Middle frontal gyrus (tissue), 1 donor: Measurements from ENCODE around the gene TEC.
"Not testable (repeated sequence)": the region's sequence is repeated elsewhere in the genome, so short reads cannot be mapped to it uniquely, and the experiment has no call there.

Source experiments
- DNase-seq: peaks from one replicate; pipeline ENCODE4 v3.0.0-alpha.2; 2015; ENCODE audit warnings: low spot score; ENCODE audit errors: extremely low spot score

The TEC gene

GRCh38 chr4:48268956-48269860, at the start of gene TEC:
TSS of gene TEC (minus strand) at chr4:48269838. CDS start at chr4:48228614, 41,224 bp downstream.
- no peak for DNase-seq

DNA sequence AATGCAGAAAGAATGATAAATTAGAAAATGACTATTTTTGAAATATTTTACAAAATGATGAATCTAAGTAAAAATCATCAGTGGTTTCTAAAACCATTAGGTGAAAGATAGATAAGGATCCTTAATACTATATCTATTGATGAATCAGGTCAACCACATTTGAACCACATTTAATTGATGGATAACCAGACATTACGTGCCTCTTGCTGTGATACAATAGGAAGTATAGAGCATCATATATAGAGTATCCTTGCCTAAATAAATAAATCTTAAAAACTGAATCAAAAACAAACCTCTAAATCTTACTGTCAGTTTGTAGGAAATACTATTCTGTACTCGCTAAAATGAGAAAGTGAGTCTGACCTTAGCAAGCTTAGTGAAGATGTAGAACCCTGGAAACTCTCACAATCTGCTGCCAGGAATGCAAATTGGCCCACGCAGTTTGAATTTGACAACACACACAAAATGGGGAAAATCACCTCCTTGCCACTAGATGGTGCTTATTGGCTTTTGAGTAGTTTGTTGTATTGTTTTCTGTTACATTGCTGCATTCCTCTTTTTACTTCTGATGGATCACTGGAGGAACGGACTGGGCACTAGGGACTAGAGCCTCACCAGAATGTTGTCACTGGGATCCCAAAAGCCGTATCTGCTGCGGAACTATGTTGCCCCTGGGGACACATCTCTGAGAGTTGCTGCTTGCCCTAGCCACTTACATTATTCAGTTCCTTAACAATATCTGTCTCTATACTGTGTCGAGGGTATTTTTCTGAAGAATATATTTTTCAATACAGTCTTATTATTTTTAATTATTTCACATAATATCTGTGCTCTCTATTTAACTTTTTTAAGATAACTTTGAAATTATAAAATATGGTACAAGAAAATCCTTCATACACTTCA, 46.3 kb upstream of the TEC start:
- DNase-seq: no peak

- not testable (repeated sequence) for DNase-seq
Measured at GRCh38 chr4:48314746-48315145, 45.1 kb upstream of the TEC start.

DNA sequence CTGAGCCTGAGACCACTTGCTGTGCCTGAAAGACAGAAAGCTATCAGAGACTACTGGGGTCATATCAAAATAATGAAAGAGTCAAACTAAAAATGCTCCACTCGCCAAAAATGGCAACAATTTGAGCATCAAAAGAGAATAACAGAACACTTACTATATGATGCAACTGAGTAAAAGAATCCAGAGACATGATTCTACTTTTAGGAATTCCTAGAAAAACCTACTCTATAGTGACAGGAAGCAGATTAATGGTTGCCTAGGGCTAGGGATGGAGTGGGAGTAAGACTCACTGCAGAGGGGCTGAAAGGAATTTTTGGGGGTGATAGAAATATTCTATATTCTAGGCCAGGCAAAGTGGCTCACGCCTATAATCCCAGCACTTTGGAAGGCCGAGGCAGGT, 42.3 kb upstream of the TEC start:
- no peak for DNase-seq

- no peak for DNase-seq
Measured at GRCh38 chr4:48308901-48309300, 39.3 kb upstream of the TEC start.

DNA sequence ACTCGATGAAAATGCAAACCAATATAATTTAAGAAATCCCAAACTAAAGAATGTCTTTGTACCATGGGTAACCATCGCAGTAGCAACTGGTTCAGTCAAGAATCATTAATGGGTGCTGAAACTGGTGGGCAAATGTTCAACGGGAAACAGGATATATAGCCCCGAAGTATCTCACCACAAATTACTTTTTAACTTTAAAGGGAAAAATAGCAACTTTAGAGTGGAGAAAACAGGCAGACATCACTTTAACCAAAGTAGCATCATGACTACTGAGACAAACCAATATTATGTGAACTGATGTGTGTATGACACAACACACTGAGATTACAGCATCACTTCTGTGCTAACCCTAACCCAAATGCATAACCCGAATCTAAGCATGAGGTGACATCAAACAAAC, 37.9 kb upstream of the TEC start:
- DNase-seq: no peak

DNA sequence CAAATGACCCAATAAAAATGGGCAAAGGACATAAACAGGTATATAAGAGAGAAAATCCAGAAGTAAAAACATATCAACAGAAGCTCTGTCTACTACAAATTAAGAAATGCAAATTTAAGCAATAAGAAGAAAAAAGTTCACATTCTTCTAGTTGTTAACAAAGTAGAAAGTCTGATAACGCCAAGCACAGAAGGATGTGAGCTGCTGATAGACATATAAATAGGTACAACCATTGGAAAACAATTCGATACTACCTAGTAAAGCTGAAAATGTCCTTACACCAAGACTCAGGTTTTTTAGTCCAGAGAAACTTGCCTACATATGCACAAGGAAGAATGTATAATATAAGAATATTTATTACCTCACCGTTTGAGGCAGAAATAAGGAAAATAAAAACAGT, 35.9 kb upstream of the TEC start:
- DNase-seq: no peak

DNA sequence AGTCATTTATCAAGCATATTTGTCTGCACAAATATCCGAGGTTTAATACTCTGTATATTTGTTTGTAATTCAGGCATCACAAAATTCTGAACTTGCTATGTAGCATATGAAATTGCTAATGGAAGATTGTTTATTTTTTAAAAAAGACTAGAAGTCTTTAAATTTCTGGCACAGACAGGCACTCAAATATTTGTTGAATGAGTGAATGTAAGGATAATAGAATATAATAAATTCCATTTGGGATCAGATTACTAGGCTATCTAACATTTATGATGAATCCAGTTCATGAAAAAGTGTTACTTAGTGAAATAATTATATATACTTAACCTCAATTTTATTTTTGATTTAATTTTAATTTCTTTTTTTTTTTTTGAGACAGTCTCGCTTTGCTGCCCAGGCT, 30.4 kb upstream of the TEC start:
- no peak for DNase-seq

GRCh38 chr4:48299560-48299959, 29.9 kb upstream of the TEC start:
- DNase-seq: no peak

GRCh38 chr4:48297256-48297846, 27.7 kb upstream of the TEC start:
- DNase-seq: no peak

DNA sequence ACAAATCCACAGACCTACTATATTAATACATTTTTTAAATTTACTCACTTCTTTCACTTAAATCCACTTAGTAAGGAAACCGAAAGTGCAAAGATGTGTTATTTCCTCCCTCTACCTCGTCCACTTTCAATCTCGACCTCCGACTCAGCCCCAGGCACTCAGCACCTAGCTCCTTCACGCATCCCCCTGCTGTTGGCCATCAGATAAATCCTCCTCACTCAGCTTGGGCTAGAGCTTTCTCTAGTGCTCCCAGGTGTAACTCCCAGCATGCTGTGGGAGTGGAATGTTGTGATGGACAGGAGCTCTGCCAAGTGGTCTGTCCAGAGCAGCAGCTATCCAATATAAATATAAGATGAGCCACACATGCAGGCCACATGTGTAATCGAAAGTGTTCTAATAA, 26.7 kb upstream of the TEC start:
- DNase-seq: no peak

GRCh38 chr4:48295116-48295515, 25.5 kb upstream of the TEC start:
- no peak for DNase-seq

DNA sequence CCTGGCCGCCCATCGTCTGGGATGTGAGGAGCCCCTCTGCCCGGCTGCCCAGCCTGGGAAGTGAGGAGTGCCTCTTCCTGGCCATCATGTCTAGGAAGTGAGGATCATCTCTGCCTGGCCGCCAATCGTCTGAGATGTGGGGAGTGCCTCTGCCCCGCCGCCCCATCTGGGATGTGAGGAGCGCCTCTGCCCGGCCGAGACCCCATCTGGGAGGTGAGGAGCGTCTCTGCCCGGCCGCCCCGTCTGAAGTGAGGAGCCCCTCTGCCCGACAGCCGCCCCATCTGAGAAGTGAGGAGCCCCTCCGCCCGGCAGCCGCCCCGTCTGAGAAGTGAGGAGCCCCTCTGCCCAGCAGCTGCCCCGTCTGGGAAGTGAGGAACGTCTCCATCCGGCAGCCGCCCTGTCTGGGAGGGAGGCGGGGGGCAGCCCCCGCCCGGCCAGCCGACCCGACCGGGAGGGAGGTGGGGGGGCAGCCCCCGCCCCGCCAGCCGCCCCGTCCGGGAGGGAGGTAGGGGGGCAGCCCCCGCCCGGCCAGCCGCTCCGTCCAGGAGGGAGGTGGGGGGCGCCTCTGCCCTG, 22.7 kb upstream of the TEC start:
- DNase-seq: not testable (repeated sequence)

- DNase-seq: no peak
Measured at GRCh38 chr4:48290146-48290772, 20.6 kb upstream of the TEC start.

- not testable (repeated sequence) for DNase-seq
Measured at GRCh38 chr4:48286060-48286459, 16.4 kb upstream of the TEC start.

DNA sequence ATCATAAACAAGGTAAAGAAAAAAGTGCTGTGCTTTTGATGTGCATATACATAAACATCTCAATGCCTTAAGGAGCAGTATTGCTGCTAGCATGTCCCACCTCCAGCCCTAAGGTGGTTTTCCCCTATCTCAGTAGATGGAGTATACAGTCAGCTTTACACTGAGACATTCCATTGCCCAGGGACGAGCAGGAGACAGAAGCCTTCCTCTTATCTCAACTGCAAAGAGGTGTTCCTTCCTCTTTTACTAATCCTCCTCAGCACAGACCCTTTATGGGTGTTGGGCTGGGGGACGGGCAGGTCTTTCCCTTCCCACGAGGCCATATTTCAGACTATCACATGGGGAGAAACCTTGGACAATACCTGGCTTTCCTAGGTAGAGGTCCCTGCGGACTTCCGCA, 16.0 kb upstream of the TEC start:
- not testable (repeated sequence) for DNase-seq

DNA sequence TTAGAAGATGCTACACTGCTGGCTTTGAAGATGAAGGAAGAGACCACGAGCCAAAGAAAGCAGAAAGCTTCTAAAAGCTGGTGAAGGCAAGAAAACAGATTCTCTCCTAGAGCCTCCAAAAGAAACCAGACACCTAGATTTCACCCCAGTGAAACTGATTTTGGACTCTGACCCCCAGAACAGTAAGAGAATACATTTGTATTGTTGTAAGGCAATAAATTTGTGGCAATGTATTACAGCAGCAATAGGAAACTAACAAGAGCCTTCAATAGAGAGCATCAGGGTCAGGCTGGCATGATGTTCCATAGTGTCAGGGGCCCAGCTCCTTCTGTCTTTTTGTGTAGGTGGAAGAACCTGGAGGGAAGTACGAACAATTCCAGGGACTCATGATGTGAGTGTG, 6.0 kb upstream of the TEC start:
- no peak for DNase-seq

- DNase-seq: no peak
Measured at GRCh38 chr4:48275247-48275646, 5.6 kb upstream of the TEC start.

DNA sequence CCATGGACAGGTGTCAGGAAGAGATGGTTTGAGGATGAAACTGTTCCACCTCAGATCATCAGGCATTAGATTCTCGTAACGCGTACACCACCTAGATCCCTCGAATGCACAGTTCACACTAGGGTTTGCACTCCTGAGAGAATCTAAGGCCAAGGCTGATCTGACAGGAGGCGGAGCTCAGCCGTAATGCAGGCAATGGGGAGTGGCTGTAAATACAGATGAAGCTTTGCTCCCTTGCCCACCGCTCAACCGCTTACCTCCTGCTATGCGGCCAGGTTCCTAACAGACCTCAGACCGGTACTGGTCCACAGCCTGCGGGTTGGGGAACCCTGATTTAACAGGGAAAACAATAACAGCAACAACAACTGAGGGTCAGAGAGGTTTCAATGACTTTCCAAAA, 2.0 kb upstream of the TEC start:
- DNase-seq: no peak

GRCh38 chr4:48270951-48271473, 1.4 kb upstream of the TEC start:
- DNase-seq: no peak

DNA sequence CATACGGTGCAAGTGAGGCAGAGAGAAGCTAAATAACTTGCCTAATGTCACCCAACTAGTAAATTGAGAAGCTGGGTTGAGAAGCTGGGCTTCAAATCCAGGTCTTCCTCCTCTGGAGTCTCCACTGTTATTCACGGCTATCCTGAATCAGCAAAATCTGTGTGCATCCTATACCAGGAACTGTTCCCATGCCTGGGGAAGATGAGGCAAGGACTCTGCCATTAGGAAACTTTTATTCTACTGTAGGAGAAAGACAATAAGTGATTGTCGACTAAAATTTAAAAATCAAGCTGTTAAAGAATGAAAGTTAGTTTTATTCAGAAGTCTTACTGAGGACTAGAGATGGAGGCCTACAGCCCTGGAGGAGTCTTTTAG, 872 bp upstream of the TEC start:
- no peak for DNase-seq
